Activated effector memory CD4-positive, alpha-beta T cell treated with anti-CD3 and anti-CD28 coated beads, Interleukin-2, amount 50 U/mL, for 16 hours (primary cell): ENCODE data around the gene SART1.
"Not testable (repeated sequence)": the region's sequence is repeated elsewhere in the genome, so short reads cannot be mapped to it uniquely, and the experiment has no call there.

ENCODE experiments used
- DNase-seq: peaks from one replicate; pipeline ENCODE4 v3.0.0-alpha.2; 2020

SART1 gene

DNA sequence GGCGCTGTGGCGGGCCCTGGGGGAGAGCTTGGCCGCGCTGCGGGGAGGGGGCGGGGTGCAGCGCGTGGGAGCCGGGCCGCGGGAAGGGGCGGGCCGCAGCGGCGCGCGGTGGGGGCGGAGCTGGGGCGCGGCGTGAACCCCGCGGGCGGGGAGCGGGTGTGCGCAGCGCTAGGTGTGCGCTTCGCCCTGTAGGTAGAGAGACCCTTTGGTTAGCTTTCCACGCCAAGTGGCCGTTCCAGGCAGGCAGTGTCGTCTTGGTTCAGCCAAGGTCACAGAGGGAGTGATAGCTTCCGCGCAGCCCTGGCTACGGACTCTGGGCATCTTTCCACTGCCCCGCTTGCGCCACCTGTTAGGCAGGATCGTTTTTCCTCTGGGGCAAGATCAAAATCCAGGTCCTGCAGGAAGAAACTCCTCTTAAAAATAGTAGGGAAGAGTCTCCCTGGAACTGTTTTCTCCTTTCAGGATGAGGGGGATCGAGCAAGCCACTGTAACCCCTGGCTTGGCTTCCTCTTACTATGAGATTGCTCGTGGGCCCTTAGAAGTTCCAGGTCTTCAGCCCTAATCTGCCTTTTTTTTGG, 41.2 kb downstream of the SART1 start:
- DNase-seq: no peak

DNA sequence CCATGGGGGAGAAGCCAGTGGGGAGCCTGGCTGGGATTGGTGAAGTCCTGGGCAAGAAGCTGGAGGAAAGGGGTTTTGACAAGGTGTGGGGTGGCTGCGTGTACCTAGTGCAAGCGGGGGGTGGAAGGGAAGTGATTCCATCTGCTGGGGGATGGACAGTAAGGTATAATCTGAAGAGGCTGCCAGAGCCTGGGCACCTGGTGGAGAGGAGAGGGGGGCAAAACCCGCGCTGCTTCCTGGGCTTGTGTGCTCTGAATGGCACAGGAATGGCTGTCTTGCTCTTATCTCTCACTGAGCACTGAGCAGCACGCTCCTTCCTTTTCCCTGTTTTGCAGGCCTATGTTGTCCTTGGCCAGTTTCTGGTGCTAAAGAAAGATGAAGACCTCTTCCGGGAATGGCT, 41.8 kb downstream of the SART1 start:
- no peak for DNase-seq

DNA sequence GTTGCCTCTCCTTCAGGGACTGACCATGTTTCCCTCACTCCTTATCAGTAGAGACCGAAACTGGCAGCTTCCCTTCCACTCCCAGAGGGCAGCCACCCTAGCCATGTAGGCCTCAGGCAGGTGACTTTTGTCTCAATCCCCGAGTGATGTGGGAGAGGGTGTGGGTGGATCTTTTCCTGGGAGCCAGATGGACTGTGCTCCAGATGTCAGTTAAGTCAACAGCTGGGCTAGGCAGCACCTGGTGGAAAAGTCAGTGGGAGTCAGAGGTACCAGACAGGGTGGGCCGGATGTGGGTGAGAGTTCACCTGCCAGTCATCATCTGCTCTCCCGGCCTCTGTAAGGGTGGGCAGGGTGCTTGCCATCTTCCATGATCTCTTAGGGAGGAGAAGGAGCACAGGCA, 42.7 kb downstream of the SART1 start:
- DNase-seq: no peak

DNA sequence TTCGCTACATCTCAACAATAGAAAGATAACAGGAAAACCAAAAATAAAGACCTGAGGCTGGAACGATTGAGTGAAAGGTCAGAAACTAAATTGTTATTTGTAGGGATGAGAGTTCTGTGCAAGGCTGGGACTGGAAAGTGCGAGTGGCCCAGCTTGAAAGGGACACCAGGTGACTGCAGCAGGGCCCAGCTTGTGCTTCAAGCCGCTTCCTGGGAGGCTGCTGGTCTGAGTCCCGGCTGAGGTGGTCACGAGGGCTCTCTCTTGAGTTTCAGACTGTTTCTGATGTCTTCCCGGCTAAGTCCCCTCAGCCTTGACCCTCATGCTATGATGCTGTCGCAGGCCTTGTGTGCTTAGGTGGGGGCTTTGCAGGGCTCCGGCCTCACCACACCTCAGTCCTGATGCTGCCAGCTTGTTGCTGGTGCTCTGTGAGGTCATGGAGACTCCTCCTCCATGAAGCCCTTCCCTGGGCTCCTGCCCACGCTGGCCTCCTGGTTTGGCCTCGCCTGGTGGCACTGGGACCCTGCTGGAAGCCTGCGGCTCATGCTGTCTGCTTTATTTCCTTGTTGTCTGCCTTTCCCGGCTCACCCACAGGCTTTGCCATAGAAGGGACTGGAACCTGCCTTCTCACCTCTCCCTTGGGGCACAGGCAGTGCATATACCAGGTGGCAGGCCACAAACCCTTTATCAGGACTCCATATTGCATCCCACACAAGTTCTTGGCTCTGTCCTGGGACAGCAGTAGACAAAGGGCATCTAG, 44.8 kb downstream of the SART1 start:
- no peak for DNase-seq

DNA sequence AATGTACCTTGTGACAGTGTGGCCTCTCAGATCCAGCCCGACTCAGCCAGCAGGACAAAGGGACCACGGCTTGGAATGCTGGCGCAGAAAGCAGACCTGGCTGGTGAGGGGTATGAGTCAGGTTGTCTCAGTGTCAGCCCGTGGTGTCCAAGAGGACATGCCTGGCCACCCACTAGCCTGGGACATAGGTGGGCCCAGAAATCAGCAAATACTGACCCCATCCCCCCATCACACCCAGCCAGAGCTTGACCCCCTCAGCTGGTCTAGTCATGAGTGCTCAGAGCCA, 45.3 kb downstream of the SART1 start:
- no peak for DNase-seq

DNA sequence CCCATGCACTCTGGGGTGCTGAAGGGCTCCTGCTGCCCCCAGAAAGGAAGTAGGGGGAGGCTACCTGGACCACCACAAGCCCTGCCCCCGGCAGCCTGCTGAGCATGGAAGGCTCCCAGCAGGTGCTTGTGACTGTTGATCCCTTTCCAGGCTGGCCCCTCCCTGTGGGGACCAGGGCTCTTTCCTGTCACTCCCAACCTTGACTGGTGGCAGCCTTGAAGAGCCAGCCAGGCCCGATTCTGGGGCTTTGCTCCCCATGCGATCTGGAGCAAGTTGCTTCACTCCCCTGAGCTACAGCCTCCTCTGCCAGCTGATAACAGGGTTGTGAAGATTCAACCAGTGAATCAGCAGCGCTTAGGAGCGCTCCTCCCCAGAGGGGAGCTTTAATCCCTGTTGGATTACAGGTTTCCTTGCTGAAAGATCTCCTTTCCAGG, 45.7 kb downstream of the SART1 start:
- no peak for DNase-seq

DNA sequence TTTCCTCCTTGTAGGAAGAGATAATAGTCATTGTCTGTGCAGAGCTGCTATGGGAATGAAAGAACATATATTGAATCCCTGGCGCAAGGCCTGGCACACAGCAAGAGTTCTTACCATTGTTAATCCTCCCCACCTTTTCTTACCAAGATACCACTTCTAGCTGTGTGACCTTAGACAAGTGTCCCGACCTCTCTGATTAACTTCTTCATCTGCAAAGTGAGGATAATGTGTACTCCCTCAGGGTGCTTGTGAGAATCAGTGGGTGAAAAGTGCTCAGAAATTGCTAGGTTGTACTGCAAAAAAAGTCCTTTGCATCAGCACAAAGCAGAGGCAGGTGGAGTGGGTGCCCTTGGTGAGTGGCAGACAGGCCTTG, 46.5 kb downstream of the SART1 start:
- DNase-seq: no peak

DNA sequence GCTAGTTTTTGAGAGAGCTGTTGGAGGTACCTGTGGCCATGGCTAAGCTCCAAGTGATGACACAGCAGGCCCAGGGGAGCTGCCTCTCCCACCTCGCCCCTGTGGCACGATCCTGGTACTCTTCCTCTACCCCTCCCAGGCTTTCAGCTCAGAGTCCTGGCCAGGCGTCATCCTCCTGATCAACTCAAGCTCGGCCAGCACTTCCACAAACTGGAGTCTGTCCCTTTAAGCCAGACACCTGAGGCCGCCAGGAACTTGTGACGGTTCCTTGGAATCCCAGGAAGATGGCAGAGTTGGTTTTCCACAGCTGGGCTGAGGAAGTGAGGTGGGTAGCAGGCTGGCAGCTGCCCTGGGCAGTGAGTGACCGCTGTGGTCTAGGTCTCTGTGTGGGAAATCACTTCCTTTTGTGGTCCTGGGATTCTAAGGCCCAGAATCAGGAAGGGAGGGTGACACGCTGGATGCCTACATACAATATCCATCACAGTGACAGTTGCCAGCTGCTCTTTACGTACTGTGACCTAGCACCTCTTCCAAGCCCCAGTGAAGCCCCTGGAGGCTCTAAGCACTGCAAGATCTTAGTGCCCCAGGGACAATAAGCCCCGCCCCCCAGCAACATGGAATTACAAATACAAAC, 47.1 kb downstream of the SART1 start:
- no peak for DNase-seq

DNA sequence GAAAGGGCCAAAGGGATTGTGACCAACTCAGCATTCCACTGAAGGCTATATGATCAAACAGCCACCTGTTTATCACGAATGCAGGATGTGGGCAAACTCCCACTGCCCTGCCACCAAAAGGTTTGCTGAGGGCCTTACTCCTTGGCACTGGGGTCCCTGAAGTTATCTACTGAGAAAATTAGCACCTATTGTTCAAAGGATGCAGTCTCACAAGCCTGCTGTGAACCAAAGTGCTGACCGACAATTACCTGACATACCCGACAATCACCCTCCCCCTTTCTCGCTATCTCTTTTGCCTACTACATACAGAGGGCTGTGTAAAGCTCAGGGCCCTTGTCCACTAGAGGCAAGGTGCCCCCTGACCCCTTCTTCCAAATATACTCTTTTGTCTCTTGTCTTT, 48.5 kb downstream of the SART1 start:
- not testable (repeated sequence) for DNase-seq

DNA sequence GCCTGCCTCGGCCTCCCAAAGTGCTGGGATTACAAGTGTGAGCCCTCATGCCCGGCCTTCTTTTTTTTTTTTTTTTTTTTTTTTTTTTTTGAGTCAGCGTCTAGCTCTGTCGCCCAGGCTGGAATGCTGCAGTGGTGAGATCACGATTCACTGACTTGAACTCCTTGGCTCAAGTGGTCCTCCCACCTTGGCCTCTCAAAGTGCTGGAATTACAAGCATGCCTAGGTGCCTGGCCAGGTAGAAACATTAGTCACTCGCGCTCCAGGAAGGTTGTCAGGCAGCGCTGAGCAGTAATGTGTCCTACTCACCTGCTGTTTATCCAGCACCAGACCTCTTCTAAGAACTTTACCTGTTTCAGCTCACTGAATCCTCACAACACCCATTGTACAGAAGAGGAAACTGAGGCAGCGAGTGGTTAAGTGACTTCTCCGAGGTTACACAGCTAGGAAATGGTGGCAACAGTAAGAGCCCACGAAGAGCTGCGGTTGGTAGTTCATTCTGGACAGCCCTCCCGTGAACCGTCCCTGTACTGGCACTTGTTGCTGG, 49.8 kb downstream of the SART1 start:
- no peak for DNase-seq

DNA sequence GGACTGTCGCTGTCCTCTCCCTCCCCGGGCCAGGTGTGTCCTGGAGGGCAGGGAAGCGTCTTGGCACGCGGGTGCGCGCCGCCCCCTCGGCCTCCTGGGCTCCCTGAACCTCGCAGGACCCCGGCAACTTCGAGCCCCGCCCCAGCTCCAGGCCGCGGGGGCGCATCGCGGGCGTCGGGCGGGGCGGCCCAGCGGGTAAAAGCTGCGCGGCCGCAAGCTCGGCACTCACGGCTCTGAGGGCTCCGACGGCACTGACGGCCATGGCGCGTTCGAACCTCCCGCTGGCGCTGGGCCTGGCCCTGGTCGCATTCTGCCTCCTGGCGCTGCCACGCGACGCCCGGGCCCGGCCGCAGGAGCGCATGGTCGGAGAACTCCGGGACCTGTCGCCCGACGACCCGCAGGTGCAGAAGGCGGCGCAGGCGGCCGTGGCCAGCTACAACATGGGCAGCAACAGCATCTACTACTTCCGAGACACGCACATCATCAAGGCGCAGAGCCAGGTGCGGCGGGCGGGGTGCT, 50.3 kb downstream of the SART1 start, which contains the start of gene CST6:
Gene CST6 (plus strand): TSS at position 224 of the 519 bp plus-strand sequence. CDS start 37 bp downstream, at position 261.
- DNase-seq: no peak

DNA sequence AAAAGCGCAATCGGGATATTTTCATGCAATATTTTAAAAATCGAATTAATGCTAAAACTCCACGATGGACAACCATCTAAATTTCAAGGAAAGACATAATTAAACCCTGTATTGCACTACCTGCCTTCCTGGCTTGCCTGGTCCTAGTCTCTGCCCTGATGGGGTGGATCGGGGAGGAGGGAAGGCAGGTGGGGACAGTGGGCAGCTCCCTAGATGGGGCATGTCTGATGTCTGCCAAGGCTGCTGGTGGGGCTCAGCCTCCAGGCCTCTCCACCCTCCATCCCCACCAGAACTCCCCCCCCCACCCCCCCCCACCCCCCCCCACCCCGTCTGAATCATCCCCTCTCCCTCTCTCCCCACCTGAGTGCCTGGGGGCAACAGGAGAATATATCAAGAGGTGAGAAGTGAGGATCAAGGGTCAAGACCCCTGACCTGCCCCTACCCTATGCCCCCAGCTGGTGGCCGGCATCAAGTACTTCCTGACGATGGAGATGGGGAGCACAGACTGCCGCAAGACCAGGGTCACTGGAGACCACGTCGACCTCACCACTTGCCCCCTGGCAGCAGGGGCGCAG, 50.9 kb downstream of the SART1 start:
- no peak for DNase-seq

DNA sequence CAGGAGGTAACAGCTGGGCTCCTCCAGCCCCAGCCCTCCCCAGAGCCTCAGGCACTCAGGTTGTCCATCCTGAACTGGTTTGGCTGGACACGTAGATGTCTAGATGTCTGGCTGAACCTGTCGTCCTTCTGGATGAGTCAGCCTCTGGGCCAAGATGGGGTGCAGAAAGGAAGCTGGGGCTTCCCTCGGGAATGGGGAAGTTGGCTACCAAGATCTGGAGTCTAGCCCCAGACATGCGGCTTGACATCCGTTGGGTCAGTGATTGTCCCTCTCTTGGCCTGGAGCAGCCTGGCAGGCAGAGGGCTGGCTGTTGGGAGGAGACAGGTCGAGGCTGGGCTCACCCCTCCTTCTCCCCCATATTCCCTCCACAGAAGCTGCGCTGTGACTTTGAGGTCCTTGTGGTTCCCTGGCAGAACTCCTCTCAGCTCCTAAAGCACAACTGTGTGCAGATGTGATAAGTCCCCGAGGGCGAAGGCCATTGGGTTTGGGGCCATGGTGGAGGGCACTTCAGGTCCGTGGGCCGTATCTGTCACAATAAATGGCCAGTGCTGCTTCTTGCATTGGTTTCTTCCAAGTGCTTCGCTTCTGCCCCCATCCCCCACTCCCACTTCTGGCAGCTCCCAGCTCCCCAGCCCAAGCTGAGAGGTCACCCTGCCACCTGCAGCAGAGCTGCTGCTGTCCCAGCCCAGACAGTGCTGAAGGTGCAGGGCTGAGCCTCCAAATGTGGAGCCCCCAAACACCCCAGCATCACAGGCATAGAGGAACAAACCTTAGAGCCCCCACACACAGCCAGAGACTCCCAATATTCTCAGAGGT, 51.6 kb downstream of the SART1 start:
- DNase-seq: no peak

DNA sequence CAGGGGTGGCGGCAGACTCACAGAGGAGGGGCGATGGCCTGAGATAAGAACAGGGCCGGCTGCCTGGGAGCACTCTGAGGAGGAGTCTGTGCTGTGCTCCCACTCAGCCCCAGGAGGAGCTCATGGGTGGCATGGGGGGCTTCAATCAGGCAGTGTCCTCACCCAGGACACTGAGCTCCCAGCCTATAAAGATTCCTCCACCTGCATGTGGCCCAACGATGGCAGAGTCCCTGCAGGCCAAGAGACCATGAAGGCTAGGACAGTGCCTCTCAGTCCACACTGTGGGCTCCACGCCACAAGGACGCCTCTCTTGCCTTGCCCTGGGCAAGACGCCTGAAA, 52.2 kb downstream of the SART1 start:
- no peak for DNase-seq

DNA sequence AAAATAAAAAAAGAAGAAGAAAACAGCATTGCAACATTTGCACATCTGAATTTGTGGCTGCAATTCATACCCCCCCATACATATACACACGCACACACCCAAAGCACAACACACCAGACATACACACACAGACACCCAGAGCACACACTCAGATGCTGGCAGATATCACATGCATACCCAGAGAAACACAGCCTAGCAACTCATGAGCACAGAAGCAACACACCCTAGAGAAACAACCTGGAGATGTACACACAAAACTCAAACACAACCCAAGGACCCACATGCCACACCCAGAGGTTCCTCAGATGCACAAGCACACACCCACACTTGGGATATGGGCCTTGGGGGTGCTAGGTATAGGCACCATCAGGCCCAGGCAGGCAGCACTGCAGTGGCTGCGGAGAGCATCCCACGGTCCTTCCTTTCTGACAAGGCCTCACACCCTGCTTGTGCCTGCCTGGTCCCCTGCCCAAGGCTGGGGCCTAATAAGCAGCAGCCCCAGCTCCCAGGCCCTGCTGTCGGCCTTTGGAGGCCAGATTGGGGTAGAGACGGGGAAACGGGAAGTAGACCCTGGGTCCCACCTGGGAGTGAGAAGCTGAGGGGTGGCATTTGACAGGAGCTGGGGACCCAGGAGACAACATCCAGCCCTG, 53.4 kb downstream of the SART1 start:
- DNase-seq: no peak

DNA sequence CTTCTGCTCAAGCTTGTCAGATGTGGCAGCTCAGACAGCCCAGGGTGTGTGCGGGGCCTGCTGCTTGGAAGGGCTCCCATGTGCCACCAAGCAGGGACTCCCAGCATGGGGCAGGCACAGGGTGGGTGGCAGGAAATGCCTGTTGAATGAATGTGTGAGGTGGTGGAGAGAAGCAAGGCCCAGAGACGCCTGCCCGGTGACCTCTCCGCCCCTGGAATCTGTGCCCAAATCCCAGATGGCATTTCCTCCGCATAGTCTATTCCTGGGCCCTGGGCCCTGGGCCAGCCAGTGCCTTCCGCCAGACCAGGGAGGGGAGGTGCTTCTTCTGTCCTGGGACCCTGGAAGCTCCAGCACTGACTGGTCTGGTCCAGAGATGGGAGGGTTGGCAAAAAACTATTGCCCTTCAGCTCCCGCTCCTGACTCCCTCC, 53.9 kb downstream of the SART1 start:
- no peak for DNase-seq

DNA sequence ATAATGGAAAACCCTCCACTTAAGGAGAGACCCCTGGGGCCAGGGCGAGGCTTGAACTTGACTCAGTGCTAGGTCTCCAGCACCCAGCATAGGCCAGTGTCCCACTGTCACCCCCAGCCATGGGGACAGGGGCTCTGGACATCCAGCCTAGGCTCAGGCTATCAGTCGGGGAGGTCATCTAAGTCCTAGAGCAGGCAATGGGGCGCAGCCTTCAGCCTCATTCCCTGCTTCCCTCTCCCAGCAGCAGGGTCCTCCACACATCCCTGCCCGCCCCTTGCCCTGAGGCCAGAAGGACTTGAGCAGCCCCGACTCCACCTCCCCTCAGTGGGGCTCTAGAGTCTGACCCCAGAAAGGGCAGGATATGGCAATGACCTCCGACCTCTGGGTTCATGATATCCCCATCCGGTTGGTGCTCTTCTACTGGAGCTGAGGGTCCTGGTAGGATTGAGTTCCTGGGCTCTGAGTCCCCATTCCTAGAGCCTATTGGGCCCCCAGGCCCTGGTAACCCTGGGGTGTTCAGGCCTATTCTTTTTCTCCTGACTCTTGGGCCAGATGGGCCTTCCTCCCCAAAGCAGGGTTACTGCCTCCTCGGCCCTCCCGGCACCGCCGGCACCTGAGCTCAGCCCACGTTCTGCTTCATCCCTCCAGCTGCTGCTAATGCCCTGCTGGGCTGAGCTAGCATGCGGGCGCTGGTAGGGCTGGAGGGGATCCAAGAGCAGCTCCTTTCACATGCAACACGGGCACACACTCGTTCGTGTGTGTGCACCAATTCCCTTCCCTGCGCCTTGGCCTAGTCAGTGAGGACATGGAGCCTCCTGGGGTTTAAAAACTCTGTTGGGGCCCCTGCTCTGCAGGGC, 54.6 kb downstream of the SART1 start:
- DNase-seq: no peak

DNA sequence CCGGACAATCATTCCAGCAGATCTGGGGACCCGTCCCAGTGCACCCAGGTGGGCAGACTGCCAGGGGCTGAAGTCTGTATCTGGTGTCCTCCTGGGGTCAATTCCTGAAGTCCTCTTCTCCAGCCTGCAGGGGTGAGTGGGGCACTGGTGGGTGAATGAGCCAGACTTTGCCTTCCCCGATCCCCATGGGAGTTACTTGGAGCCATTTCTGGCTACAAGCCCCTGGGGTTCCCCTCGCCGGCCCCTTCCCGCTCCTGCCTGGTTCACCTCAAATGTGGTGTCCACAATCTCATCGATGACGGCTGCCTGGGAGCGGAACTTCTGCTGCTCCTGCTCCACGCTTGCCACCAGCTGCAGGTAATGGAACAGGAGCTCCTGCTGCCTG, 55.3 kb downstream of the SART1 start:
- no peak for DNase-seq

DNA sequence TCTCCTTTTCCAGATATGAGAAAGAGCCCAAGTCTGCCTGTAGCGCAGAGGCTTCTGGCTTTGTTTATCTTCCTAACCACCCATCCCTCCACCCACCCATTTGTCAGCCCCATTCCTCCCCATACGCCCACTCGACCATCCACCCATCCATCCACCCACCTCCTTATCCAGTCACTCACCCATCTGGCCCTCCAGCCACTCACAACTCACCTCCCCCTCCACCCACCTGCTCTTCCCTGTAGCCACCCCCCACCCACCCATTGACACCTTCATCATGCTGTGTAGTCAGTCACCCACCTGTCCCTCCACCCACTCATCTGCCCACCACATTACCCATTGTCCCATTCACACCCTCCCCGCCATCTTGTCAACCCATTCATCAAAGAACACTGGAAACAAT, 55.8 kb downstream of the SART1 start:
- no peak for DNase-seq

DNA sequence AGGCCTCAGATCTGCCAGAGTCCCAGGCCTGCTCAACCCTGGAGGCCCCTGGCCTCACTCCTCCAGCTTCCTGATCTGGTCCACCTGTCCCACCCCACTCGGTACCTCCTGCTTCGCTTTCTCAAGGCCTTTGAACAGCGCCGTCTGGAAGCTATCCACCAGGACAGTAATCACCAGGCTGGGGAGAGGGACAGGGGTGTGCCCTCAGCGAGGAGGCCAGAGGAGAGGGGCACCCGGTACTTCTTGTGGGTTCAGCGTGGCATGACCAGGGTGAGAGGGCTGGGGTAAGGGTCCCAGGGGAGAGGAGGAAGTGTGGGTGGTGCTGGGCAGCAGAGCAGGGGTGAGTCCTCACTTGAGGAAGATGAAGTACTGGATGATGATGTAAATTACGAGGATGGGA, 58.7 kb downstream of the SART1 start:
- no peak for DNase-seq

DNA sequence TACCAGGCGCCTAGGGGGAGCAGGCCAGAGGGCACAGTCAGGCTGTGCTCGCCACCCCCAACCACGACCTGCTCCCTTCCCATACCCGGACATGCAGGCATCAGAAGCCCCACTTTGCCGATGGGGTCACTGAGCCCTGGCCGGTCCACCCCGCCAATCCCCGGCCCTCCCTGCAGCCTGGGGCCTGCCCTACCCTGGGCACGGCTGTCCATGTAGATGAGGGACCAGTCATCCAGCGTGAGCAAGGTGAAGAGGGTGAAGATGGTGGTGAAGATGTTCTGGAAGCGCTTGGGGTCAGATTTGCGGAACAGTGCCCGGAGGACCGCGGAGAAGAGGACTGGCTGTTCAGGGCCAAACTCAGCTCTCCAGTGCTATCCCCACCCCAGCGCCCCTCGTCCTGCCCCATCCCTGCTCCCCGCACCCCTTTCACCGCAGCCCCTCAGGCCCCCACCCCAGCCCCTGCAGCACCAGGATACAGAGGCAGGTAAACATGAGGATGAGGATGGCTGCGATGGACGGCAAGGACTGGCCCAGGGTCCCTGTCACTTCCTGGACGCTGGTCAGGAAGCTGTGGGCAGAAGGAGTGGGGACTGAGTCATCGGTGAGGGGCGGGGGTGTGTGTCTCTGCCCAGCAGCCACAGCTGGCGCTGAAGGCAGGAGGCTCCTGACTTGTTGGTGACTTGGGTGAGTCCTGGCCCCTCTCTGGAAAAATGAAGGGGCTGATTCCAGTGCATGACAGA, 59.3 kb downstream of the SART1 start:
- DNase-seq: no peak
